HG02970 (cell line): ENCODE measurements around the gene STX17.

Source experiments
- ATAC-seq: cut with Tn5 transposase; IDR thresholded peaks from one replicate; pipeline ENCODE4 v1.9.1; 2021; ENCODE audit warnings: mild to moderate bottlenecking, moderate library complexity, moderate number of reproducible peaks; ENCODE audit not compliant: unreplicated experiment, low FRiP score

The STX17 gene

GRCh38 chr9:99903393-99903792 is 3.1 kb upstream of the STX17 start:
- ATAC-seq, result no peak

- ATAC-seq, result no peak
Measured at GRCh38 chr9:99905833-99906402, 536 bp upstream of the STX17 start.

- ATAC-seq, result no peak
Measured at GRCh38 chr9:99907208-99907532, 716 bp downstream of the STX17 start.

- no peak for ATAC-seq
Measured at GRCh38 chr9:99911600-99911999, 5.1 kb downstream of the STX17 start.

GRCh38 chr9:99916650-99917049 is 10.2 kb downstream of the STX17 start:
- ATAC-seq, result no peak

- no peak for ATAC-seq
Measured at GRCh38 chr9:99918134-99918533, 11.7 kb downstream of the STX17 start.

- ATAC-seq, result no peak
Measured at GRCh38 chr9:99919930-99920329, 13.5 kb downstream of the STX17 start.

- ATAC-seq, result no peak
Measured at GRCh38 chr9:99921875-99922710, 15.6 kb downstream of the STX17 start.

GRCh38 chr9:99922711-99923030 is 16.2 kb downstream of the STX17 start:
- ATAC-seq, result no peak

GRCh38 chr9:99925541-99925940 is 19.1 kb downstream of the STX17 start:
- ATAC-seq, result no peak

GRCh38 chr9:99929652-99930051 is 23.2 kb downstream of the STX17 start:
- no peak for ATAC-seq

- no peak for ATAC-seq
Measured at GRCh38 chr9:99931155-99931840, 24.8 kb downstream of the STX17 start.

- ATAC-seq, result no peak
Measured at GRCh38 chr9:99936947-99937587, 30.6 kb downstream of the STX17 start.

- ATAC-seq, result no peak
Measured at GRCh38 chr9:99947395-99947794, 40.9 kb downstream of the STX17 start.

- ATAC-seq, result no peak
Measured at GRCh38 chr9:99948482-99948881, 42.0 kb downstream of the STX17 start.

GRCh38 chr9:99948896-99949295 is 42.4 kb downstream of the STX17 start:
- no peak for ATAC-seq

GRCh38 chr9:99953861-99954507 is 47.5 kb downstream of the STX17 start:
- ATAC-seq, result no peak

GRCh38 chr9:99954819-99955218 is 48.4 kb downstream of the STX17 start:
- ATAC-seq, result no peak

GRCh38 chr9:99955606-99956005 is 49.2 kb downstream of the STX17 start:
- ATAC-seq, result no peak

- ATAC-seq, result no peak
Measured at GRCh38 chr9:99962680-99963261, 56.3 kb downstream of the STX17 start.

- no peak for ATAC-seq
Measured at GRCh38 chr9:99964336-99964735, 57.9 kb downstream of the STX17 start.
